MG63 (cell line): ENCODE data around the gene REXO1. TPM values are rescaled to one million over a fixed set of nuclear protein-coding genes. Genes with fewer than 3 reads are reported as not detected.

Source experiments
- DNase-seq: peaks from one replicate; pipeline ENCODE4 v3.0.0-alpha.2; 2020
- H3K27me3 ChIP-seq: fragments of 250-450 bp; sonication (Bioruptor Pico); 2 replicates; pipeline ENCODE4 v1.5.1; 2020; ENCODE audit warnings: mild to moderate bottlenecking, moderate library complexity
- H3K36me3 ChIP-seq: fragments of 250-450 bp; sonication (Bioruptor Pico); 2 replicates; pipeline ENCODE4 v1.5.1; 2020; ENCODE audit warnings: mild to moderate bottlenecking, moderate library complexity
- H3K4me3 ChIP-seq: fragments of 250-450 bp; sonication (Bioruptor Pico); 2 replicates; pipeline ENCODE4 v1.5.1; 2020; ENCODE audit warnings: mild to moderate bottlenecking, moderate library complexity
- H3K9me3 ChIP-seq: fragments of 250-450 bp; sonication (Bioruptor Pico); 2 replicates; pipeline ENCODE4 v1.5.1; 2020; ENCODE audit warnings: mild to moderate bottlenecking, moderate library complexity
- total RNA-seq: library from RNA; depleted of rRNA; stranded (reverse); fragments of >200 nt; shearing (Covaris generic); gene quantifications from 2 replicates; pipeline ENCODE4 v1.2.3, GENCODE V29; 2014; ENCODE audit warnings: low replicate concordance

Gene REXO1
- total RNA-seq, 1 experiment from 2014 or later = 4.4 TPM

- H3K36me3 ChIP-seq = no peaks in the 10 kb centered on the region; the same call in 1 of the 2 replicates
- no peaks in the 10 kb centered on the region for H3K9me3 ChIP-seq
- peak overlapping the region; percentile 87 for H3K4me3 ChIP-seq
- no peaks in the 10 kb centered on the region for H3K27me3 ChIP-seq
- DNase-seq = no peak
Observed at GRCh38 chr19:1846517-1847204, 1.6 kb downstream of the REXO1 start.

GRCh38 chr19:1845642-1846041 lies 2.6 kb downstream of the REXO1 start:
- no peak for DNase-seq
- no peaks in the 10 kb centered on the region for H3K9me3 ChIP-seq
- H3K4me3 ChIP-seq = no peak overlapping the region
- no peaks in the 10 kb centered on the region for H3K27me3 ChIP-seq
- no peaks in the 10 kb centered on the region; the same call in 1 of the 2 replicates for H3K36me3 ChIP-seq

GRCh38 chr19:1845125-1845515 lies 3.2 kb downstream of the REXO1 start:
- no peaks in the 10 kb centered on the region for H3K27me3 ChIP-seq
- H3K36me3 ChIP-seq = no peaks in the 10 kb centered on the region; the same call in 1 of the 2 replicates
- H3K4me3 ChIP-seq = no peak overlapping the region
- H3K9me3 ChIP-seq = no peaks in the 10 kb centered on the region
- no peak for DNase-seq

GRCh38 chr19:1844513-1845124 lies 3.7 kb downstream of the REXO1 start:
- no peak for DNase-seq
- Histone ChIP-seq H3K27me3 (no peaks in the 10 kb centered on the region), H3K36me3 (no peaks in the 10 kb centered on the region; the same call in 1 of the 2 replicates), H3K9me3 (no peaks in the 10 kb centered on the region), H3K4me3 (no peak overlapping the region)

- no peak for DNase-seq
- no peak overlapping the region for H3K4me3 ChIP-seq
- no peaks in the 10 kb centered on the region for H3K27me3 ChIP-seq
- no peaks in the 10 kb centered on the region for H3K9me3 ChIP-seq
- H3K36me3 ChIP-seq = no peaks in the 10 kb centered on the region; the same call in 1 of the 2 replicates
Observed at GRCh38 chr19:1843646-1844394, 4.5 kb downstream of the REXO1 start.

- DNase-seq = no peak
- H3K36me3 ChIP-seq = no peaks in the 10 kb centered on the region; the same call in 1 of the 2 replicates
- no peaks in the 10 kb centered on the region for H3K9me3 ChIP-seq
- H3K4me3 ChIP-seq = no peak overlapping the region
- no peaks in the 10 kb centered on the region for H3K27me3 ChIP-seq
Observed at GRCh38 chr19:1843116-1843515, 5.2 kb downstream of the REXO1 start.

GRCh38 chr19:1841209-1841924 lies 6.9 kb downstream of the REXO1 start:
- Histone ChIP-seq H3K9me3 (no peaks in the 10 kb centered on the region), H3K4me3 (no peak overlapping the region), H3K27me3 (no peaks in the 10 kb centered on the region), H3K36me3 (no peaks in the 10 kb centered on the region; the same call in 1 of the 2 replicates)
- DNase-seq = no peak

- no peak for DNase-seq
- no peaks in the 10 kb centered on the region for H3K9me3 ChIP-seq
- no peaks in the 10 kb centered on the region for H3K27me3 ChIP-seq
- no peak overlapping the region for H3K4me3 ChIP-seq
- H3K36me3 ChIP-seq = no peaks in the 10 kb centered on the region; the same call in 1 of the 2 replicates
Observed at GRCh38 chr19:1840541-1841115, 7.7 kb downstream of the REXO1 start.

- no peaks in the 10 kb centered on the region for H3K27me3 ChIP-seq
- no peak for DNase-seq
Observed at GRCh38 chr19:1839658-1840540, 8.4 kb downstream of the REXO1 start.

GRCh38 chr19:1837625-1838105 lies 10.6 kb downstream of the REXO1 start:
- no peak overlapping the region for H3K4me3 ChIP-seq
- no peak for DNase-seq

More at GRCh38 chr19:1839658-1840540, 8.4 kb downstream of the REXO1 start:
- Histone ChIP-seq H3K9me3 (no peaks in the 10 kb centered on the region), H3K4me3 (no peak overlapping the region), H3K36me3 (no peaks in the 10 kb centered on the region; the same call in 1 of the 2 replicates)

GRCh38 chr19:1837222-1837565 lies 11.1 kb downstream of the REXO1 start:
- H3K27me3 ChIP-seq = no peaks in the 10 kb centered on the region
- H3K4me3 ChIP-seq = no peak overlapping the region

More at GRCh38 chr19:1837625-1838105, 10.6 kb downstream of the REXO1 start:
- no peaks in the 10 kb centered on the region for H3K27me3 ChIP-seq
- H3K36me3 ChIP-seq = no peaks in the 10 kb centered on the region
- no peaks in the 10 kb centered on the region for H3K9me3 ChIP-seq

GRCh38 chr19:1836458-1837221 lies 11.6 kb downstream of the REXO1 start:
- H3K36me3 ChIP-seq = no peaks in the 10 kb centered on the region
- DNase-seq = no peak

More at GRCh38 chr19:1837222-1837565, 11.1 kb downstream of the REXO1 start:
- no peaks in the 10 kb centered on the region for H3K36me3 ChIP-seq
- H3K9me3 ChIP-seq = no peaks in the 10 kb centered on the region
- no peak for DNase-seq

GRCh38 chr19:1833540-1833939 lies 14.7 kb downstream of the REXO1 start:
- H3K36me3 ChIP-seq = no peaks in the 10 kb centered on the region; the same call in 1 of the 2 replicates
- no peak for DNase-seq
- H3K9me3 ChIP-seq = no peaks in the 10 kb centered on the region
- H3K4me3 ChIP-seq = no peak overlapping the region
- H3K27me3 ChIP-seq = no peaks in the 10 kb centered on the region

More at GRCh38 chr19:1836458-1837221, 11.6 kb downstream of the REXO1 start:
- H3K27me3 ChIP-seq = no peaks in the 10 kb centered on the region
- no peaks in the 10 kb centered on the region for H3K9me3 ChIP-seq
- H3K4me3 ChIP-seq = no peak overlapping the region

GRCh38 chr19:1832046-1832663 lies 16.1 kb downstream of the REXO1 start:
- no peak for DNase-seq
- H3K4me3 ChIP-seq = no peak overlapping the region
- H3K9me3 ChIP-seq = no peaks in the 10 kb centered on the region
- H3K36me3 ChIP-seq = no peaks in the 10 kb centered on the region; the same call in 1 of the 2 replicates
- H3K27me3 ChIP-seq = no peaks in the 10 kb centered on the region
